Heart right ventricle (tissue), 16 donors: ENCODE measurements around the gene FNBP1. TPM values are rescaled to one million over a fixed set of nuclear protein-coding genes. Genes with fewer than 3 reads are reported as not detected.
A peak's percentile ranks its signal among the peaks of the same experiment; 100 is the strongest.
"Not testable (repeated sequence)": the region's sequence is repeated elsewhere in the genome, so short reads cannot be mapped to it uniquely, and the experiment has no call there.

Source experiments
- ATAC-seq, 8 donors: fragments of 200-7000 bp; cut with Tn5 transposase; one replicate each; pipeline ENCODE4 v1.9.1; 2020; ENCODE audit warnings: mild to moderate bottlenecking in 8 of 8, moderate library complexity in 8 of 8, moderate number of reproducible peaks in 1 of 8
- DNase-seq, 2 donors: peaks; one replicate each; pipeline ENCODE4 v3.0.0-alpha.2; 2020
- H3K27ac ChIP-seq, 10 donors: fragments of 200-600 bp; sonication (generic) in 2 of 10; one replicate each; pipeline versions ENCODE4 v1.5.0 to v1.8.0; 2020 to 2022; ENCODE audit warnings: mild to moderate bottlenecking in 3 of 10
- H3K27me3 ChIP-seq, 7 donors: fragments of 200-600 bp; one replicate each; pipeline ENCODE4 v1.8.0; 2021 to 2022; ENCODE audit warnings: mild to moderate bottlenecking in 2 of 7
- H3K36me3 ChIP-seq, 9 donors: fragments of 200-600 bp; sonication (generic) in 1 of 9; one replicate each; pipeline versions ENCODE4 v1.5.0 to v1.8.0; 2020 to 2022; ENCODE audit warnings: mild to moderate bottlenecking in 2 of 9
- H3K4me1 ChIP-seq, 9 donors: fragments of 200-600 bp; sonication (generic) in 1 of 9; one replicate each; pipeline versions ENCODE4 v1.5.0 to v1.8.0; 2020 to 2022; ENCODE audit warnings: mild to moderate bottlenecking in 4 of 9
- H3K4me3 ChIP-seq, 10 donors: fragments of 200-600 bp; sonication (generic) in 2 of 10; one replicate each; pipeline versions ENCODE4 v1.5.0 to v1.8.0; 2020 to 2022; ENCODE audit warnings: mild to moderate bottlenecking in 7 of 10, moderate library complexity in 2 of 10
- H3K9me3 ChIP-seq, 11 donors: fragments of 200-600 bp in 10 of 11; sonication (generic) in 2 of 11; one replicate each; pipeline versions ENCODE4 v1.5.0 to v1.8.0; 2013 to 2022; ENCODE audit warnings: mild to moderate bottlenecking in 2 of 11, control low read depth in 1 of 11, moderate library complexity in 1 of 11
- CTCF ChIP-seq, 9 donors: fragments of 200-600 bp; sonication (generic) in 2 of 9; IDR thresholded peaks; one replicate each; pipeline versions ENCODE4 v1.5.0 to v1.8.0; 2021 to 2022; ENCODE audit warnings: antibody characterized with exemption in 9 of 9, mild to moderate bottlenecking in 5 of 9, moderate library complexity in 1 of 9
- WGBS, 2 donors: extraction: QIAGEN DNeasy Blood & Tissue Kit; methylation state at CpG; one replicate each; pipeline ENCODE4 v1.1.7; 2013; ENCODE audit warnings: inconsistent platforms in 1 of 2; 5-methylcytosine and 5-hydroxymethylcytosine counted together
- intact Hi-C, 10 donors: fragments of 100-400 bp; cut with DNase I; formaldehyde crosslinking; loops; one replicate each; pipeline versions ENCODE4 v1.11.1 to v1.14.2; 2022
- polyA plus RNA-seq, 2 donors: library from polyadenylated mRNA; stranded (reverse); fragments of 200-250 nt; gene quantifications; one replicate each; pipeline ENCODE4 v1.2.3, GENCODE V29; 2013
- total RNA-seq, 10 donors: library from RNA; stranded (reverse); fragmentation: NEBNext Ultra II Directional in 3 of 10; extraction: Animal tissue kit (Norgen Biotek cat#: 25700) in 3 of 10; gene quantifications; one replicate each; pipeline versions ENCODE4 v1.2.1 to v1.2.4, GENCODE V29; 2021 to 2023
- donor health status: Arrhythmogenic right ventricular cardiomyopathy.
- donor health status: ischemic (EF 13 %, LVEDD 7.1; RV severe dilation, severe dysfunction).
- donor health status: healthy with polysubstance abuse.
- donor health status: DM: no; HTN: yes; CAD: no.
- donor health status: DM: no; HTN: no; CAD: no.
- donor health status: ischemic (EF 25% LVEDD 6.9; RV normal size, moderate dysfunction).
- donor health status: ischemic (EF 25% LVEDD 5.7; RV mildly dilated, moderate dysfunction).
- donor health status: healthy.
- donor health status: DM: yes; HTN: yes; CAD: no.
- donor health status: Ischemic cardiomyopathy.
- donor health status: ischemic (EF 35%, LVEDD 5.7; RV mildly dilated, moderate dysfunction).
- donor health status: nonischemic (EF 11% LVEDD 7.7; RV severe dilation, severe dysfunction).
- donor health status: DM: yes; HTN: yes; CAD: no.
- donor health status: PGD.
- donor health status: ischemic (EF 29% LVEDD 5.4; RV normal size, mild dysfunction).
- donor health status: nonischemic (EF 23%, LVEDD 6.1; RV moderate dilation, normal function).

Gene FNBP1
- total and polyA plus RNA-seq, 12 donors, result 7.4 to 38.4 (median 22.2) TPM

- no peak overlapping the region for H3K4me3 ChIP-seq
- H3K27me3 ChIP-seq, result no peaks in the 10 kb centered on the region
- no peak for ATAC-seq
- intact Hi-C loops, result loop anchor here in 2 of 10 donors (5.0 to 10.0 kb wide), 2 partner anchors 40 to 48 kb away; no protein-coding TSS in a partner anchor
- H3K9me3 ChIP-seq, result peaks cover 0 to 7% (median 0%) of the 10 kb centered on the region in 11 donors
- no peak for DNase-seq
- H3K27ac ChIP-seq, result no peak overlapping the region
- 85 to 86% methylated on average over 8 of the region's 8 CpGs for WGBS, 2 donors
- H3K4me1 ChIP-seq, result peaks cover 0 to 76% (median 17%) of the 10 kb centered on the region in 9 donors
- no peaks in the 10 kb centered on the region for H3K36me3 ChIP-seq
- no peak for TF ChIP-seq CTCF (IDR thresholded peaks at IDR 0.05)
These were observed 20.3 kb downstream of the FNBP1 start for GRCh38 chr9:130022566-130023143.

- not testable (repeated sequence) for ATAC-seq, H3K9me3 ChIP-seq, DNase-seq, H3K27ac ChIP-seq, H3K36me3 ChIP-seq, H3K27me3 ChIP-seq, H3K4me3 ChIP-seq
- intact Hi-C loops, result loop anchor here in 2 of 10 donors (5.0 to 10.0 kb wide), 2 partner anchors 40 to 47 kb away; no protein-coding TSS in a partner anchor
- H3K4me1 ChIP-seq, result peaks cover 0 to 75% (median 15%) of the 10 kb centered on the region in 9 donors
- WGBS, 2 donors, result 93 to 96% methylated on average over 3 of the region's 3 CpGs
These were observed 21.1 kb downstream of the FNBP1 start for GRCh38 chr9:130021842-130022241.

- Histone ChIP-seq H3K36me3 (peaks cover 0 to 4% (median 0%) of the 10 kb centered on the region in 9 donors), H3K27me3 (no peaks in the 10 kb centered on the region), H3K27ac (peak overlapping the region in 1 of 10 donors; percentile 49), H3K4me1 (peaks cover 0 to 70% (median 13%) of the 10 kb centered on the region in 9 donors), H3K9me3 (peaks cover 0 to 6% (median 0%) of the 10 kb centered on the region in 11 donors), H3K4me3 (no peak overlapping the region)
- WGBS, 2 donors, result 50 to 59% methylated on average over 2 of the region's 2 CpGs
- ATAC-seq (no peak), DNase-seq (no peak)
- intact Hi-C loops, result loop anchor here in 2 of 10 donors (5.0 to 10.0 kb wide), 2 partner anchors 39 to 46 kb away; no protein-coding TSS in a partner anchor
- TF ChIP-seq CTCF (IDR thresholded peaks at IDR 0.05), result no peak
These were observed 21.9 kb downstream of the FNBP1 start for GRCh38 chr9:130021123-130021522.

GRCh38 chr9:130020618-130021017, 22.4 kb downstream of the FNBP1 start:
- H3K4me1 ChIP-seq, result peaks cover 0 to 65% (median 13%) of the 10 kb centered on the region in 9 donors
- 56 to 57% methylated on average over 7 of the region's 7 CpGs for WGBS, 2 donors
- no peaks in the 10 kb centered on the region for H3K27me3 ChIP-seq
- peaks cover 0 to 9% (median 0%) of the 10 kb centered on the region in 9 donors for H3K36me3 ChIP-seq
- peaks cover 0 to 11% (median 0%) of the 10 kb centered on the region in 11 donors for H3K9me3 ChIP-seq
- no peak for TF ChIP-seq CTCF (IDR thresholded peaks at IDR 0.05)
- ATAC-seq, result no peak
- no peak overlapping the region for H3K4me3 ChIP-seq
- intact Hi-C loops, result loop anchor here in 2 of 10 donors (5.0 to 10.0 kb wide), 2 partner anchors 38 to 46 kb away; no protein-coding TSS in a partner anchor
- DNase-seq, result no peak
- H3K27ac ChIP-seq, result peak overlapping the region in 2 of 10 donors; percentile 12 to 49

- H3K27ac ChIP-seq, result no peak overlapping the region
- intact Hi-C loops, result no loop called here
- H3K27me3 ChIP-seq, result no peaks in the 10 kb centered on the region
- no peak overlapping the region for H3K4me3 ChIP-seq
- 95 to 97% methylated on average over 4 of the region's 4 CpGs for WGBS, 2 donors
- TF ChIP-seq CTCF (IDR thresholded peaks at IDR 0.05), result no peak
- peaks cover 0 to 42% (median 13%) of the 10 kb centered on the region in 9 donors for H3K4me1 ChIP-seq
- no peak for DNase-seq
- no peak for ATAC-seq
- peaks cover 0 to 10% (median 0%) of the 10 kb centered on the region in 9 donors for H3K36me3 ChIP-seq
- H3K9me3 ChIP-seq, result peaks cover 0 to 12% (median 0%) of the 10 kb centered on the region in 11 donors
These were observed 24.7 kb downstream of the FNBP1 start for GRCh38 chr9:130018265-130018664.

- H3K4me3 ChIP-seq, DNase-seq, H3K27me3 ChIP-seq, intact Hi-C loops, H3K36me3 ChIP-seq, ATAC-seq: not testable (repeated sequence)
- WGBS, 2 donors, result 97 to 98% methylated on average over 8 of the region's 8 CpGs
- Histone ChIP-seq H3K27ac (peak overlapping the region in 1 of 10 donors; percentile 17), H3K9me3 (peaks cover 0 to 12% (median 0%) of the 10 kb centered on the region in 11 donors), H3K4me1 (peaks cover 0 to 43% (median 13%) of the 10 kb centered on the region in 9 donors)
These were observed 25.5 kb downstream of the FNBP1 start for GRCh38 chr9:130017510-130017909.
